Heart left ventricle (tissue), 16 donors: ENCODE data around the gene CPA1. TPM values are rescaled to one million over a fixed set of nuclear protein-coding genes. Genes with fewer than 3 reads are reported as not detected.

Experiments
- ATAC-seq, 4 donors: fragments of 200-7000 bp; cut with Tn5 transposase; one replicate each; pipeline ENCODE4 v1.9.1; 2020 to 2022; ENCODE audit warnings: moderate library complexity in 4 of 4, mild to moderate bottlenecking in 3 of 4, moderate number of reproducible peaks in 1 of 4
- DNase-seq, 5 donors: peaks; one replicate each; pipeline ENCODE4 v3.0.0-alpha.2; 2020
- H3K27ac ChIP-seq, 12 donors: fragments of 200-600 bp; sonication (generic) in 4 of 12; one replicate each; pipeline versions ENCODE4 v1.5.0 to v1.8.0; 2016 to 2022; ENCODE audit warnings: mild to moderate bottlenecking in 2 of 12
- H3K27me3 ChIP-seq, 9 donors: fragments of 200-600 bp; sonication (generic) in 2 of 9; one replicate each; pipeline versions ENCODE4 v1.5.1 to v1.8.0; 2016 to 2022; ENCODE audit warnings: mild to moderate bottlenecking in 3 of 9
- H3K36me3 ChIP-seq, 9 donors: fragments of 200-600 bp; sonication (generic) in 2 of 9; one replicate each; pipeline versions ENCODE4 v1.5.0 to v1.8.0; 2018 to 2022; ENCODE audit warnings: mild to moderate bottlenecking in 2 of 9
- H3K4me1 ChIP-seq, 12 donors: fragments of 200-600 bp; sonication (generic) in 4 of 12; one replicate each; pipeline versions ENCODE4 v1.5.0 to v1.8.0; 2016 to 2022; ENCODE audit warnings: mild to moderate bottlenecking in 3 of 12
- H3K4me3 ChIP-seq, 12 donors: fragments of 200-600 bp; sonication (generic) in 4 of 12; one replicate each; pipeline versions ENCODE4 v1.5.0 to v1.8.0; 2017 to 2022; ENCODE audit warnings: mild to moderate bottlenecking in 9 of 12, moderate library complexity in 4 of 12
- H3K9me3 ChIP-seq, 12 donors: fragments of 200-600 bp; sonication (generic) in 4 of 12; one replicate each; pipeline versions ENCODE4 v1.5.0 to v1.8.0; 2016 to 2022; ENCODE audit warnings: mild to moderate bottlenecking in 1 of 12
- CTCF ChIP-seq, 12 donors: fragments of 200-600 bp; sonication (generic) in 4 of 12; IDR thresholded peaks; one replicate each; pipeline versions ENCODE4 v1.5.0 to v1.8.0; 2018 to 2022; ENCODE audit warnings: antibody characterized with exemption in 12 of 12, mild to moderate bottlenecking in 5 of 12
- POLR2A ChIP-seq, 2 donors: fragments of 450-650 bp; IDR thresholded peaks; one replicate each; pipeline ENCODE4 v1.6.1; 2017; ENCODE audit warnings: antibody characterized with exemption in 2 of 2, mild to moderate bottlenecking in 2 of 2, moderate library complexity in 2 of 2
- WGBS, 4 donors: extraction: QIAGEN DNeasy Blood & Tissue Kit in 2 of 4; methylation state at CpG; one replicate each; pipeline versions ENCODE4 v1.1.5 to v1.1.7; 2013 to 2018; 5-methylcytosine and 5-hydroxymethylcytosine counted together
- intact Hi-C, 10 donors: fragments of 100-400 bp; cut with DNase I; formaldehyde crosslinking; loops; one replicate each; pipeline versions ENCODE4 v1.11.1 to v1.14.2; 2022
- polyA plus RNA-seq, 2 donors: library from polyadenylated mRNA; stranded (reverse); fragments of 200-250 nt; gene quantifications; one replicate each; pipeline ENCODE4 v1.2.3, GENCODE V29; 2013
- total RNA-seq, 9 donors: library from RNA; depleted of rRNA in 2 of 9; stranded (reverse); fragments of >200 nt in 2 of 9; fragmentation: NEBNext Ultra II Directional in 3 of 9; extraction: Animal tissue kit (Norgen Biotek cat#: 25700) in 3 of 9; gene quantifications; one replicate each; pipeline versions ENCODE4 v1.1.0 to v1.2.4, GENCODE V29; 2016 to 2023
- donor health status: ischemic (EF 13 %, LVEDD 7.1; RV severe dilation, severe dysfunction).
- donor health status: healthy with polysubstance abuse.
- donor health status: DM: no; HTN: yes; CAD: no.
- donor health status: DM: no; HTN: no; CAD: no.
- donor health status: ischemic (EF 25% LVEDD 6.9; RV normal size, moderate dysfunction).
- donor health status: ischemic (EF 25% LVEDD 5.7; RV mildly dilated, moderate dysfunction).
- donor health status: healthy.
- donor health status: DM: yes; HTN: yes; CAD: no.
- donor health status: ischemic (EF 35%, LVEDD 5.7; RV mildly dilated, moderate dysfunction).
- donor health status: nonischemic (EF 11% LVEDD 7.7; RV severe dilation, severe dysfunction).
- donor health status: DM: yes; HTN: yes; CAD: no.
- donor health status: PGD.
- donor health status: ischemic (EF 29% LVEDD 5.4; RV normal size, mild dysfunction).
- donor health status: nonischemic (EF 23%, LVEDD 6.1; RV moderate dilation, normal function).

The CPA1 gene
- total and polyA plus RNA-seq, 11 donors: 0.29 to 3.8 (median 3.0) TPM; not detected in 5

GRCh38 chr7:130360518-130360917, 19.8 kb upstream of the CPA1 start:
- Histone ChIP-seq H3K27ac (no peak overlapping the region), H3K36me3 (no peaks in the 10 kb centered on the region), H3K9me3 (peaks cover 0 to 24% (median 7%) of the 10 kb centered on the region in 12 donors), H3K4me1 (peaks cover 0 to 13% (median 8%) of the 10 kb centered on the region in 12 donors), H3K4me3 (no peak overlapping the region), H3K27me3 (no peaks in the 10 kb centered on the region)
- intact Hi-C loops: no loop called here
- no peak for TF ChIP-seq POLR2A (IDR thresholded peaks at IDR 0.05)
- TF ChIP-seq CTCF (IDR thresholded peaks at IDR 0.05): no peak
- 90 to 95% (median 94%) methylated on average over 3 of the region's 3 CpGs for WGBS, 4 donors
- ATAC-seq (no peak), DNase-seq (no peak)

GRCh38 chr7:130361681-130362080, 18.6 kb upstream of the CPA1 start:
- Histone ChIP-seq H3K4me1 (peaks cover 0 to 9% (median 2%) of the 10 kb centered on the region in 12 donors), H3K36me3 (no peaks in the 10 kb centered on the region), H3K27me3 (no peaks in the 10 kb centered on the region), H3K9me3 (peaks cover 0 to 24% (median 7%) of the 10 kb centered on the region in 12 donors), H3K4me3 (no peak overlapping the region), H3K27ac (no peak overlapping the region)
- TF ChIP-seq CTCF (IDR thresholded peaks at IDR 0.05) (no peak), POLR2A (IDR thresholded peaks at IDR 0.05) (no peak)
- 93 to 98% (median 95%) methylated on average over 5 to 7 of the region's 7 CpGs for WGBS, 4 donors
- intact Hi-C loops: no loop called here
- no peak for ATAC-seq
- no peak for DNase-seq

DNA sequence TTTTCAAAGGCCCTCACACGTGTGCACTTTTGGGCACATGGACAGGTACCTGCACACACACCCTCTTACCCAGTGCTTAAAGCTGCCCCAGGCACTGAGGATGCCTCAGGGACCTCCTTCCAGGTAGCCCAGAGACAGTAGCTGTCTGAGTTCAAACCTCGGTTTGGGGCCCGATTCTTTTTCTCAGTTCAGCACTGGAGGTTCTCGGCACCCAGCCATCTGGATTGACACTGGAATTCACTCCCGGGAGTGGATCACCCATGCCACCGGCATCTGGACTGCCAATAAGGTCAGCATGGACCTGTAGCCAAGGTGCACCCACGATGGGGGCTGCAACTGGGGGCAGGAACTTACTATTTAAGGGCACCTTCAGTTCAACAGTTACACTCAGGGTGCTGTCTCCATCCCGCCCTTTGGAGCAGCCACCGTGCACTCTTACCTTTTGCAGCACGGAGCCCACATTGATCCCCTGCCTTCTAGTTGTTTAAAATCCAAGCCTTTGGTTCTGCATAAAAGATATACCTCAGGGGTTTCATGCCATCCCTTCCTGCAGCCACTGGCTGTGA, 18.0 kb upstream of the CPA1 start:
- no peak for DNase-seq
- intact Hi-C loops: no loop called here
- Histone ChIP-seq H3K4me3 (no peak overlapping the region), H3K27me3 (no peaks in the 10 kb centered on the region), H3K4me1 (peaks cover 0 to 3% (median 0%) of the 10 kb centered on the region in 12 donors), H3K9me3 (peaks cover 0 to 24% (median 7%) of the 10 kb centered on the region in 12 donors), H3K27ac (no peak overlapping the region), H3K36me3 (no peaks in the 10 kb centered on the region)
- ATAC-seq: no peak
- TF ChIP-seq POLR2A (IDR thresholded peaks at IDR 0.05) (no peak), CTCF (IDR thresholded peaks at IDR 0.05) (no peak)
- WGBS, 4 donors: 91 to 96% (median 93%) methylated on average over 9 to 10 of the region's 10 CpGs

GRCh38 chr7:130363026-130363847, 17.1 kb upstream of the CPA1 start:
- no peak for DNase-seq
- no peak for ATAC-seq
- Histone ChIP-seq H3K36me3 (no peaks in the 10 kb centered on the region), H3K9me3 (peaks cover 0 to 24% (median 7%) of the 10 kb centered on the region in 12 donors), H3K4me1 (no peaks in the 10 kb centered on the region), H3K4me3 (no peak overlapping the region), H3K27ac (no peak overlapping the region), H3K27me3 (no peaks in the 10 kb centered on the region)
- TF ChIP-seq POLR2A (IDR thresholded peaks at IDR 0.05) (no peak), CTCF (IDR thresholded peaks at IDR 0.05) (no peak)
- intact Hi-C loops: no loop called here
- 84 to 92% (median 88%) methylated on average over 8 of the region's 8 CpGs for WGBS, 4 donors
